Heart left ventricle (tissue), 16 donors: ENCODE measurements around the gene CFAP251. TPM values are rescaled to one million over a fixed set of nuclear protein-coding genes. Genes with fewer than 3 reads are reported as not detected.

Experiments used
- ATAC-seq, 4 donors: fragments of 200-7000 bp; cut with Tn5 transposase; one replicate each; pipeline ENCODE4 v1.9.1; 2020 to 2022; ENCODE audit warnings: moderate library complexity in 4 of 4, mild to moderate bottlenecking in 3 of 4, moderate number of reproducible peaks in 1 of 4
- DNase-seq, 5 donors: peaks; one replicate each; pipeline ENCODE4 v3.0.0-alpha.2; 2020
- H3K27ac ChIP-seq, 12 donors: fragments of 200-600 bp; sonication (generic) in 4 of 12; one replicate each; pipeline versions ENCODE4 v1.5.0 to v1.8.0; 2016 to 2022; ENCODE audit warnings: mild to moderate bottlenecking in 2 of 12
- H3K27me3 ChIP-seq, 9 donors: fragments of 200-600 bp; sonication (generic) in 2 of 9; one replicate each; pipeline versions ENCODE4 v1.5.1 to v1.8.0; 2016 to 2022; ENCODE audit warnings: mild to moderate bottlenecking in 3 of 9
- H3K36me3 ChIP-seq, 9 donors: fragments of 200-600 bp; sonication (generic) in 2 of 9; one replicate each; pipeline versions ENCODE4 v1.5.0 to v1.8.0; 2018 to 2022; ENCODE audit warnings: mild to moderate bottlenecking in 2 of 9
- H3K4me1 ChIP-seq, 12 donors: fragments of 200-600 bp; sonication (generic) in 4 of 12; one replicate each; pipeline versions ENCODE4 v1.5.0 to v1.8.0; 2016 to 2022; ENCODE audit warnings: mild to moderate bottlenecking in 3 of 12
- H3K4me3 ChIP-seq, 12 donors: fragments of 200-600 bp; sonication (generic) in 4 of 12; one replicate each; pipeline versions ENCODE4 v1.5.0 to v1.8.0; 2017 to 2022; ENCODE audit warnings: mild to moderate bottlenecking in 9 of 12, moderate library complexity in 4 of 12
- H3K9me3 ChIP-seq, 12 donors: fragments of 200-600 bp; sonication (generic) in 4 of 12; one replicate each; pipeline versions ENCODE4 v1.5.0 to v1.8.0; 2016 to 2022; ENCODE audit warnings: mild to moderate bottlenecking in 1 of 12
- POLR2A ChIP-seq, 2 donors: fragments of 450-650 bp; IDR thresholded peaks; one replicate each; pipeline ENCODE4 v1.6.1; 2017; ENCODE audit warnings: antibody characterized with exemption in 2 of 2, mild to moderate bottlenecking in 2 of 2, moderate library complexity in 2 of 2
- WGBS, 4 donors: extraction: QIAGEN DNeasy Blood & Tissue Kit in 2 of 4; methylation state at CpG; one replicate each; pipeline versions ENCODE4 v1.1.5 to v1.1.7; 2013 to 2018; 5-methylcytosine and 5-hydroxymethylcytosine counted together
- intact Hi-C, 10 donors: fragments of 100-400 bp; cut with DNase I; formaldehyde crosslinking; loops; one replicate each; pipeline versions ENCODE4 v1.11.1 to v1.14.2; 2022
- polyA plus RNA-seq, 2 donors: library from polyadenylated mRNA; stranded (reverse); fragments of 200-250 nt; gene quantifications; one replicate each; pipeline ENCODE4 v1.2.3, GENCODE V29; 2013
- total RNA-seq, 9 donors: library from RNA; depleted of rRNA in 2 of 9; stranded (reverse); fragments of >200 nt in 2 of 9; fragmentation: NEBNext Ultra II Directional in 3 of 9; extraction: Animal tissue kit (Norgen Biotek cat#: 25700) in 3 of 9; gene quantifications; one replicate each; pipeline versions ENCODE4 v1.1.0 to v1.2.4, GENCODE V29; 2016 to 2023
- TF ChIP-seq, protein P1 (sequence below), 12 donors: fragments of 200-600 bp; sonication (generic) in 4 of 12; IDR thresholded peaks; one replicate each; pipeline versions ENCODE4 v1.5.0 to v1.8.0; 2018 to 2022; ENCODE audit warnings: antibody characterized with exemption in 12 of 12, mild to moderate bottlenecking in 5 of 12
- donor health status: ischemic (EF 13 %, LVEDD 7.1; RV severe dilation, severe dysfunction).
- donor health status: healthy with polysubstance abuse.
- donor health status: DM: no; HTN: yes; CAD: no.
- donor health status: DM: no; HTN: no; CAD: no.
- donor health status: ischemic (EF 25% LVEDD 6.9; RV normal size, moderate dysfunction).
- donor health status: ischemic (EF 25% LVEDD 5.7; RV mildly dilated, moderate dysfunction).
- donor health status: healthy.
- donor health status: DM: yes; HTN: yes; CAD: no.
- donor health status: ischemic (EF 35%, LVEDD 5.7; RV mildly dilated, moderate dysfunction).
- donor health status: nonischemic (EF 11% LVEDD 7.7; RV severe dilation, severe dysfunction).
- donor health status: DM: yes; HTN: yes; CAD: no.
- donor health status: PGD.
- donor health status: ischemic (EF 29% LVEDD 5.4; RV normal size, mild dysfunction).
- donor health status: nonischemic (EF 23%, LVEDD 6.1; RV moderate dilation, normal function).

CFAP251 gene
- total and polyA plus RNA-seq, 11 donors = 0.60 to 8.0 (median 1.4) TPM

DNA sequence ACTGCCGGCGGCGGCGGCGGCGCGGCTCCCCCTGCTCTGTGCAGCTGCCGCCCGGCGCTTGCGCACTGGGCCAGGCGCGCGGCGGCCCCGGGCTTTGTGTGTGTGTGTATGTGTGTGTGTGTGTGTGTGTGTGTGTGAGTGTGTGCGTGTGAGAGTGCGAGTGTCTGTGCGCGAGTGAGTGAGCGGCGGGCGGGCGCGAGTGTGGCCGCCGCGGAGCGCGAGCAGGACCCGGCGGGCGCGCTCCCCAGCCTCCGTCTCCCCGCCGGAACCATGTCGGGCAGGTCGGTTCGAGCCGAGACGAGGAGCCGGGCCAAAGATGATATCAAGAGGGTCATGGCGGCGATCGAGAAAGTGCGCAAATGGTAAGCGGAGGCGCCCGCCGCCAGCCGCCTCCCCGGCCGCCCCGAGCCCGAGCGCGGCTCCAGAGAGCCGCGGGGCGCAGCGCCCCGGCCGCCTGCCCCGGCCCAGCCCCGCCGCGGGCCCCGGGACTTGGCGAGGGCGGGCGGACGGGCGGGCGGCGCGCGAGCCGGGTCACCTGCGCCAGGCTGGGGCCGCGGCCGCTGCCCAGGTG is 103.5 kb downstream of the CFAP251 start, which contains the start of gene BCL7A:
BCL7A (plus strand) TSS at position 63 of the 571 bp plus-strand sequence; CDS start at position 271, 208 bp downstream.
- H3K4me3 ChIP-seq = peak within 1 kb of the TSS; percentile 42 to 88 (median 71)
- peak; percentile 57 to 84 (median 77) for ATAC-seq
- peak within 1 kb of the TSS; percentile 72 to 94 (median 81) for H3K27ac ChIP-seq
- 0 to 1% (median 1%) methylated on average over 17 to 83 of the region's 83 CpGs for WGBS, 4 donors
- H3K9me3 ChIP-seq = peaks cover 0 to 13% (median 9%) of the 10 kb centered on the region in 12 donors
- H3K27me3 ChIP-seq = peaks cover 0 to 11% (median 0%) of the 10 kb centered on the region in 9 donors
- H3K36me3 ChIP-seq = no peaks in the 10 kb centered on the region
- peaks cover 3 to 32% (median 16%) of the 10 kb centered on the region in 12 donors for H3K4me1 ChIP-seq
- TF ChIP-seq POLR2A (IDR thresholded peaks at IDR 0.05) = no peak
- TF ChIP-seq, protein P1, sequence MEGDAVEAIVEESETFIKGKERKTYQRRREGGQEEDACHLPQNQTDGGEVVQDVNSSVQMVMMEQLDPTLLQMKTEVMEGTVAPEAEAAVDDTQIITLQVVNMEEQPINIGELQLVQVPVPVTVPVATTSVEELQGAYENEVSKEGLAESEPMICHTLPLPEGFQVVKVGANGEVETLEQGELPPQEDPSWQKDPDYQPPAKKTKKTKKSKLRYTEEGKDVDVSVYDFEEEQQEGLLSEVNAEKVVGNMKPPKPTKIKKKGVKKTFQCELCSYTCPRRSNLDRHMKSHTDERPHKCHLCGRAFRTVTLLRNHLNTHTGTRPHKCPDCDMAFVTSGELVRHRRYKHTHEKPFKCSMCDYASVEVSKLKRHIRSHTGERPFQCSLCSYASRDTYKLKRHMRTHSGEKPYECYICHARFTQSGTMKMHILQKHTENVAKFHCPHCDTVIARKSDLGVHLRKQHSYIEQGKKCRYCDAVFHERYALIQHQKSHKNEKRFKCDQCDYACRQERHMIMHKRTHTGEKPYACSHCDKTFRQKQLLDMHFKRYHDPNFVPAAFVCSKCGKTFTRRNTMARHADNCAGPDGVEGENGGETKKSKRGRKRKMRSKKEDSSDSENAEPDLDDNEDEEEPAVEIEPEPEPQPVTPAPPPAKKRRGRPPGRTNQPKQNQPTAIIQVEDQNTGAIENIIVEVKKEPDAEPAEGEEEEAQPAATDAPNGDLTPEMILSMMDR (IDR thresholded peaks at IDR 0.05) = no peak
- peak; percentile 66 to 81 (median 73) for DNase-seq
- intact Hi-C loops = loop anchor here in 5 of 10 donors (5.0 to 10.0 kb wide), 4 partner anchors 55 to 105 kb away; partner anchors contain the start of gene CFAP251 (in 4 of the 5)

DNA sequence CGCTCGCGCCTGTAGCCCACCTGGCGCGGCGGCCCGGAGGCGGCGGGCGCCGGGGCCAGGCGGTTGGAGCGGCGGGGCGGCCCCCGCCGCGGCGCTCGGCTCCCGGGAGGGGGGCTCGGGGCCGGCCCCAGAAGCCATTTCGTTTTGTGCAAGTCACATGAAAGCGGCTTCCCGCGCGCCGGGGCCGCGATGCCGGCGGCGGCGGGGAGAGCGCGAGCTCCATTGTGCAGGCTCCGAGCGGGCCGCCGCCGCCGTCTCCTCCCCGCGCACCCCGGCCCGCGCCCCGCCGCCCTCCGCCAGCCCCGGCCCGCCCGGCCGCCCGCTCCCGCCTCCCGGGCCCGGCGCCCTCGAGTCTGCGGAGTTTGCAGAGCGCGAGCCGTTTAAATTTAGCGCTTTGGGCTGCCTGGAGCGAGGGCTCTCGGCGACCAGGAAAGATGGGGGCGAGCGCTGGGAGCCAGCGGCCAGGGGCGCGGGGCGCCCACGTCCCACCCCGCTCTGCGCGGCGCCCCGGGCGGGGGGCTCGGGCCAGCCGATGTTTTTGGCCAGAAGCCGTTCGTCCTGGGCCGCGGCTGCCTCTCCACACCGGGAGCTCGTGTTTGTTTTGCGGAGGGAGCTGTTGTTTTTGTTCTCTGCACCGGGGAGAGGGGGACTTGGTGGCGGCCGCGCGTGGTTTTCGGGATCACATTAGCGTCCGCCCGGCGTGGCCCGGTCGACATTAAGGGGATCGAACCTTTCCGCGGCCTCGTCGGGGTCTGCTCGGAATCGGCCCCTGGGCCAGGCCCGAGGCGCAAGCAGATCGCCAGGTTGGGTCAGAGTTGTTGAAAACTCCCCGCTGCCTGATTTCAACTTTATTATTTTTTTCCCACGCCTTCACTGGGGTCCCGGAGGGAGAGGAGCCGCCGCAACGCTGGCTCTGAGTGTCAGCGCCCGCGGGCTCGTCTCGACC is 104.3 kb downstream of the CFAP251 start:
- no peak for TF ChIP-seq POLR2A (IDR thresholded peaks at IDR 0.05)
- TF ChIP-seq, protein P1 (IDR thresholded peaks at IDR 0.05) = no peak
- DNase-seq (peak in 2 of 5 donors; percentile 25 to 37), ATAC-seq (peak in 3 of 4 donors; percentile 1 to 19 (median 8))
- Histone ChIP-seq H3K36me3 (no peaks in the 10 kb centered on the region), H3K9me3 (peaks cover 0 to 13% (median 9%) of the 10 kb centered on the region in 12 donors), H3K27me3 (peaks cover 0 to 11% (median 0%) of the 10 kb centered on the region in 9 donors), H3K27ac (peak overlapping the region; percentile 52 to 94 (median 78)), H3K4me3 (peak overlapping the region; percentile 40 to 88 (median 71)), H3K4me1 (peaks cover 3 to 32% (median 16%) of the 10 kb centered on the region in 12 donors)
- WGBS, 4 donors = 0 to 1% (median 1%) methylated on average over 34 to 124 of the region's 124 CpGs
- intact Hi-C loops = loop anchor here in 5 of 10 donors (5.0 to 10.0 kb wide), 4 partner anchors 55 to 105 kb away; partner anchors contain the start of gene CFAP251 (in 4 of the 5)

DNA sequence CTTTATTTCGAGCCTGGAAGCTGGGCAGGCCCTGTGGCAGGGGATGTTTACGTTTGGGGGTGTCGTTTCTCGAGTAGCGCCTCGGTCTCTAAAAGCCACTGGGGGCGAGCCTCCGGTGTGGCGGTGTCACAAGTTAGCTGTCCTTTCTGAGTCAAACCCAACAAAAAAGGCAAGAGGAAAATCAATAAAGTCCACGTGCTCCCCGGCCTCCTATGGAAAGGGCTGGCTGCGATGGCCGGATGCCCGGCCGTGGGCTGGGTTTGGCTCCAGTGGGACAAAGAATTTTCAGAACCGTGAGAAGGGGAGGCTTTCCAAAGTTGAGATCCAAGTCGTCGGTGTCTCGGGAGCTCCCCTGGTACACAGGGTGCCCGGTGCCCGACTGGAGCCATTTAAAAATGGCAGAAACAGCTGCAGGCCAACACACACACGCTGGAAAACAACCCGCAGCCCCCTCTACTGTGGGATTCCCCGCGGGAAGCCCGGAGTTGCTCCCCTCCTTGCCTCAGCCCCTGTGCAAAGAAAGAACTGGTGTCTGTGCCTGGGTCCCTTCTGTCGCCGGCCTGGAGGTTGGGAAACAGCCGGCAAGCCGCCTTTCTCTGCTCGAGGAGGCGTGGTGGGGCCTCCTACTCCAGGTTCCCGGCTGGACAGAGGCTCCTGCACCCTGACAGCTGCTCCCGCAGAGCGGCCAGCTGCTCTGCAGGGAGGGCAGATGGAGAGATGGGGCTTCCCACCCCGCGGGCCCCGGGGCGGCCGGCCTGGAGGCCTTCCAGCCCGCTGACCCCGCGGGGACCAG is 105.1 kb downstream of the CFAP251 start:
- DNase-seq (peak; percentile 54 to 81 (median 77)), ATAC-seq (peak; percentile 52 to 82 (median 60))
- no peaks in the 10 kb centered on the region for H3K36me3 ChIP-seq
- peaks cover 0 to 7% (median 4%) of the 10 kb centered on the region in 12 donors for H3K9me3 ChIP-seq
- 1 to 6% (median 3%) methylated on average over 28 to 43 of the region's 43 CpGs for WGBS, 4 donors
- peaks cover 3 to 33% (median 18%) of the 10 kb centered on the region in 12 donors for H3K4me1 ChIP-seq
- TF ChIP-seq, protein P1 (IDR thresholded peaks at IDR 0.05) = no peak
- TF ChIP-seq POLR2A (IDR thresholded peaks at IDR 0.05) = no peak
- H3K27ac ChIP-seq = peak overlapping the region; percentile 55 to 94 (median 78)
- peak overlapping the region; percentile 40 to 88 (median 71) for H3K4me3 ChIP-seq
- intact Hi-C loops = loop anchor here in 5 of 10 donors (5.0 to 10.0 kb wide), 4 partner anchors 56 to 106 kb away; partner anchors contain the start of gene CFAP251 (in 4 of the 5)
- H3K27me3 ChIP-seq = peaks cover 0 to 11% (median 0%) of the 10 kb centered on the region in 9 donors
